DMS53 treated with DMSO at 0.1 percent for 48 hours (cell line): ENCODE data around the gene SIPA1.

Experiments
- DNase-seq: peaks from one replicate; lab custom pipeline; 2025; ENCODE audit not compliant: unreplicated experiment; lab: John Stamatoyannopoulos, UW

SIPA1 gene

DNA sequence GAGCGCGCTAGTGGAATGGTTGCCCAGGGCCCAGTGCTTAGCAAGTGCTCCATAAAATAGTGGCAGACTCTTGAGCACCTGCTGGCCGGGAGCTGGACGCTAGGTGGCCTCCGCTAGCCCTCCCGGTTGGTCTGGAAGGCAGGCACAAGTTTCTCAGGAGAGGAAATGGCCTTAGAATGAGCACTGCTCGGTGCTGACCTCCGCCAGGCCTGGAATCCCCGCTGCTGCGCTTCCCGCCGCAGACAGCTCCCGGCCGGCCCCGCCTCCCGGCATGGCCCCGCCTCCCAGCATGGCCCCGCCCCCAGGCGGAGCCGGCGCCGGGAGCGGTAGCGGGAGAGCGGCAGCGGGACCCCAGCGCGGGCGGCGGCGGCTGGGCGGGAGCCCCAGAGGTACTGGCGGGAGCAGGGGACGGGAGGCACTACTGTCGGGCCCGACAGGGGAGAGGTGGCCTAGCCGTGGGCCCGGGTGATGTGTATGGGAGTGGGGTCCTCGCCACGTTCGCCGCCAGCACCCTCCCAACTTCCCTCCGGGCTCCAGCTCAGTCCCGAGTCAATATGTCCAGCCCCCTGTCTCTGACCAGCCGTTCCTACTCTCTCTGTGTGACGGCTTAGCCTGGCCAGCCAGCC, at the start of gene SIPA1:
TSS of gene SIPA1 (plus strand) at position 308 of the 626 bp plus-strand sequence. CDS start 2,821 bp downstream, outside the sequence.
- peak; percentile 63 for DNase-seq

DNA sequence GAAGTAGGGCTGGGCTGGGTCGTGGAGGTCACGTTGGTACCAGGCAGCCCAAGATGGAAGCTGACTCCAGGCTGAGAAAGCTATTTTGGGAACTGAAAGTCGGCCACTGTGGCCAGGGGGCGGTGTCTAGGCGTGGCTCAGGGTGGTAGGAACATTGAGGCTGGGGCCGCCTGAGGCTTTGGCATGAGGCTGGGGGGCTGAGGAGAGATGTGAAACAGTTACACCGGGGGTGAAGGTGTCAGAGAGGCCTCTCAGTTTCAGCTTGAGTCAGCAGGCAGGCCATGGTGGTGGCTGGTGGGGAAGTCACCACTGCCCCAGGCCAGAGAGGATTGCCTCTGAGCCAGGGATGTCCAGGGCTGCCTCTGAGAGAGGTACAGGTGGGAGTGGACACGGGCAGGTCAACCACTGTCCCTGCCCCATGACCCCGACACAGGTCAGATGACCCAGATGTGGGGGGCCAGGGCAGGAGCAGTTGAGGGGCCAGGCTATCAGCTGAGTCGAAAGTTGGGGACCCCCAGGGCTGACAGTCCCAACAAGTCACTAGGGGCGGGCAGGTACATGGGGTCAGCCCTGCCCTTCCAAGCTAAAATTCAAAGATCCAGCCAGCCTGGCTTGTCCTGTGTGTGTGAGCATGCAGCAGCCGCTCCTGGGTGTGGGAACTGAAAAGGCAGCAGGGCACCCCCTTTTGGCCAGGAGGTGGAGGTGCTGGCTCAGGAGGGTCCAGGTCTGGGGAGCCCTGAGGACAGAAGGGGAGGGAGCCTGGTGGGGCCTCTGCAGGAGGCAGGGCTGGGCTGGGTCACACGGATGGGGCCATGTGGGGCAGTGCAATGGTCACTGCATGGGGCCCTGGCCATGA, 49.5 kb upstream of the SIPA1 start:
- DNase-seq: no peak

DNA sequence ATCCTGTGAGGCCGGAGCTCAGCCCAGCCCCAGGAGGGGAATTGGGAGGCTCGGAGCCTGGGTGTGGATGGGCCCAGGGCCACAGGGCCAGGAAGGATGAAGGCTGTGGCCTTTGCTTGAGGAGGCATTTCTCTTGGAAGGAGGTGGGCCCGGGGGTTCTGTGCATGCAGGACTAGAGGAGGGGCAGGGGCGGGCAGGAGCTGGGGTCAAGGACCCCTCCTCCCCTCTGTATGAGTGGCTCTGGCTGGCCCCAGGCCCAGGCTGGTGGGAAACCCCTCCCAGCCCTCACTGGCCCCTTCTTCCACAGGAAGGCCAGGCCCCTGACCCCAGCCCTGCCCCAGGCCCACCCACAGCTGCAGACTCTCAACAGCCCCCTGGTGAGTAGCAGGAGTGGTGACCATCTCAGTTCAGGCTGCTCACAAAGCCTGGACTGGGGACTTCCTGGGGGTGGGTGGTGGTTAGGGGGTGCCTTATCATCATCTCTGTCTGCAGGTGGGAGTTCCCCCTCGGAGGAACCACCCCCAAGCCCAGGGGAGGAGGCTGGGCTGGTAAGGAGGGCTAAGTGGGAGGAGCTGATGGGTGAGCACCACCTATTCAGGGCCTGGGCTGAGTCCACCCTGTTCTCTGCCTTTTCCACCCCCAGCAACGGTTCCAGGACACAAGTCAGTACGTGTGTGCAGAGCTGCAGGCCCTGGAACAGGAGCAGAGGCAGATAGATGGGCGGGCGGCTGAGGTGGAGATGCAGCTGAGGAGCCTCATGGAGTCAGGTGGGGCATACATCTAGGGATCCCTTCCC, 48.3 kb upstream of the SIPA1 start:
- no peak for DNase-seq

DNA sequence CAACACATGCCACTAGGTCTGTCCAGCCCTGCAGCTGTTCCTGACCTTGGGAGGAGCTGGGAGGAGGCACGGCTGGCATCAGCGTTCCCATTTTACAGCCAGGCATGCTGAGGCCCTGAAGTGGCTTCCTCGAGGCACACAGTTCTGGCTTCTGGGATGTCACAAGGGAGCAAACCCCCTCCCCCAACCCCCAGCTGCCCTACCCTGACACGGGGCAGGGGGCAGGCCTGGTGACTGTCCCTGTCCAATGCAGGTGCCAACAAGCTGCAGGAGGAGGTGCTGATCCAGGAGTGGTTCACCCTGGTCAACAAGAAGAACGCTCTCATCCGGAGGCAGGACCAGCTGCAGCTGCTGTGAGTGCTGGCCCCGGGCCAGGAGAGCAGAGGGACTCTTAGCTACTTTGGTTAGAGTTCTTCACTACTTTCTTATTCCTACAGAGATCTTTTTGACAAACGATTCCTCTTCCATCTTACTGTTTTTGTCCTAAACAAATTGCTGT, 47.6 kb upstream of the SIPA1 start:
- DNase-seq: peak; percentile 71

- DNase-seq: peak; percentile 12
Measured at GRCh38 chr11:65591939-65592857, 45.7 kb upstream of the SIPA1 start.

- DNase-seq: no peak
Measured at GRCh38 chr11:65592858-65593517, 44.9 kb upstream of the SIPA1 start.

- peak; percentile 18 for DNase-seq
Measured at GRCh38 chr11:65593518-65594414, 44.1 kb upstream of the SIPA1 start.

GRCh38 chr11:65595131-65595530, 42.8 kb upstream of the SIPA1 start:
- DNase-seq: no peak

DNA sequence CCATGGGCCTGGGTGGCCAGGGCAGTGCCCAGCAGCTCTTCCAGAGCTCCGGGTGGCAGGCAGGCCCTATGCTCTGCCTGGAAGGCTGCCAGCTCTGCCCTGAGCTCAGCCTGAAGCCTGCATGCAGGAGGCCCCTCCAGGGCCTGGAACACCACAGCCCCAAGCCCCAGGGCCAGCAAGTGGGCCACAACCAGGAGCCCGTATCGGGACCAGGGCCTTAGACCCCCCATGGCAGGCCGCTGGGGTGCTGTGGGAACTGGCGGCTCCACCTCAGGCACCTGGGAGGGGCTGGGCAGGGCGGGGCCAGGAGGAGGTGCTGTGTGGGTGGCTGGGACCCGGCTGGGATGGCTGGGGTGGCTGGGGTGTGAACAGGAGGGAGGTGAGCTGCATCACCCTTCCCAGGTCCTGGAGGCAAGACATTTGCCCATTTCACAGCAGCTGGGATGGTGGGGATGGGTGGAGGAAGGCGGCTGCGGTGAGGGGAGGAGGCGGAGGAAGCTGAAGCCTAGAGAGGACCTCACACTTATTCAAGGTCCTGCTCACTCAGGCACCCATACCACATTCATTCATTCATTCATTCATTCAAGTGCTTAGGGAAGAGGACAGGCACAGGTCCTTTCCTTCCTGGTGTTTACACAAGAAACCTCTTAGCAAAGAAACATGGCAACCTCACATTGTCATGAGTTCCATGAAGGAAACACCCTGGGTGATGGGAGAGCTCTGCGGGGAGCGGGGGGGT, 42.2 kb upstream of the SIPA1 start, which contains the start of gene KCNK7:
TSS of gene KCNK7 (minus strand) at position 258 of the 739 bp plus-strand sequence. CDS start at position 230, 28 bp downstream.
- DNase-seq: no peak

DNA sequence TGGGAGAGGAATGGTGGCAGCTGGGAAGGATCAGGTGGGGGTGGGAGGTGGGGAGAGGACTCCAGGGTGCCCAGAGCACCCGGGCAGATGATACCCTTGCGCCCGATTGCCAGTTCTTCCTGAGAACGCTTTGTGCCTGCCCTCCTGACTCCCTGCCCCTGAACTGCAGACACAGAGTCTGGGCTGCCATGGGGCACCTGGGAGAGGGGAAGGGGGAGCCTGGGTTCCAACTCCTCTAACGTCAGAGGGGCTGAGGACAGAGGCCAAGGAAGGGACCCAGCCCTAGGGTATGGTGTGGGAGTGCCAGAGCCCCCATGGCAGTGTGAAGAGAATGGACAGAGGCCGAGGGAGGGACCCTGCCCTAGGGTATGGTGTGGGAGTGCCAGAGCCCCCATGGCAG, 41.4 kb upstream of the SIPA1 start:
- no peak for DNase-seq

DNA sequence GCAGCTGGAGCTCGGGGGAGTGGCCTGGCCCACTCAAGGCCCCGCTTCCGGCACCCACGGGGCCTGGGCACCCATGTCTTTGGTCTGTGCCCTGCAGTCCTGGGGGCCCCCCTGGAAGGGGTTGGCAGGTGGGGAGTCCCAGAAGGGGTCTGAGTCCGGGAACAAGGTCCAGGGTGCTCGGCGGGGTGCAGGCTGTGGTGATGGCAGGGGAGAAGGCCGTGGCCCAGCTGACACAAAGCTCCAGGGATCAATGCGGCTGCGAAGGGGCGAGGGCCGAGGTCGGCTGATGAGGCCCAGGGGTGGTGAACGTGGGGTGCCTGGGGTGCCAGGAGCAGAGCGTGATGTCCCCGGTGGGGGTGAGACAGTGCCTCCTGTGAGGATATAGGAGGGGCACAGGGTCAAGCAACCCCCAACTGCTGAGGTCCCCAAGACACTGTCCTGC, 39.6 kb upstream of the SIPA1 start:
- no peak for DNase-seq

- no peak for DNase-seq
Measured at GRCh38 chr11:65599216-65599954, 38.5 kb upstream of the SIPA1 start.

GRCh38 chr11:65599955-65600246, 38.0 kb upstream of the SIPA1 start:
- DNase-seq: no peak

- DNase-seq: no peak
Measured at GRCh38 chr11:65604258-65604657, 33.6 kb upstream of the SIPA1 start.

GRCh38 chr11:65606876-65607613, 30.9 kb upstream of the SIPA1 start:
- peak; percentile 34 for DNase-seq

GRCh38 chr11:65607614-65608426, 30.1 kb upstream of the SIPA1 start:
- DNase-seq: no peak
